Measurements from ENCODE around the gene GTPBP10.

The GTPBP10 gene

DNA sequence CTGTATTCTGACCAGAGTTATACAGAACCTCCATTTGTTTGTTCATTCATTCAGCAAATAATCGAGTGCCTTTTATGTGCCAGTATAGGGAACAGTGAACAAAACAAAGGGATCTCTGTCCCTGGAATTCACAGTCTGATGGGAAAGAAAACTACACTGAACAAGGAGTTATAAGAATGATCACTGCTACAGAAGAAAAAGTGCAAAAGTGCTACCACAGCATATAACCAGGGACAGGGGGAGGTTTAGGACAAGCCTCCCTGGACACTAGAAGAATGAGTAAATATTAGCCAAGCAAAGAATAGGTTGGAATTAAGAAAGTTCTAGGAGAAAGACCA lies 60.9 kb downstream of the GTPBP10 start:
- ATAC-seq = no peak
- no peak for TF ChIP-seq SNAI2 (CRISPR knock-in tag; IDR thresholded peaks at IDR 0.05)
- no peak for TF ChIP-seq RARB (CRISPR knock-in tag; IDR thresholded peaks at IDR 0.05)
- TF ChIP-seq ESRRG (CRISPR knock-in tag; IDR thresholded peaks at IDR 0.05) = no peak
- TF ChIP-seq OSR1 (CRISPR knock-in tag; IDR thresholded peaks at IDR 0.05) = no peak
- TF ChIP-seq, protein P1, sequence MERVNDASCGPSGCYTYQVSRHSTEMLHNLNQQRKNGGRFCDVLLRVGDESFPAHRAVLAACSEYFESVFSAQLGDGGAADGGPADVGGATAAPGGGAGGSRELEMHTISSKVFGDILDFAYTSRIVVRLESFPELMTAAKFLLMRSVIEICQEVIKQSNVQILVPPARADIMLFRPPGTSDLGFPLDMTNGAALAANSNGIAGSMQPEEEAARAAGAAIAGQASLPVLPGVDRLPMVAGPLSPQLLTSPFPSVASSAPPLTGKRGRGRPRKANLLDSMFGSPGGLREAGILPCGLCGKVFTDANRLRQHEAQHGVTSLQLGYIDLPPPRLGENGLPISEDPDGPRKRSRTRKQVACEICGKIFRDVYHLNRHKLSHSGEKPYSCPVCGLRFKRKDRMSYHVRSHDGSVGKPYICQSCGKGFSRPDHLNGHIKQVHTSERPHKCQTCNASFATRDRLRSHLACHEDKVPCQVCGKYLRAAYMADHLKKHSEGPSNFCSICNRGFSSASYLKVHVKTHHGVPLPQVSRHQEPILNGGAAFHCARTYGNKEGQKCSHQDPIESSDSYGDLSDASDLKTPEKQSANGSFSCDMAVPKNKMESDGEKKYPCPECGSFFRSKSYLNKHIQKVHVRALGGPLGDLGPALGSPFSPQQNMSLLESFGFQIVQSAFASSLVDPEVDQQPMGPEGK (CRISPR knock-in tag; IDR thresholded peaks at IDR 0.05; ENCODE audit: borderline replicate concordance) = no peak
- no peak for TF ChIP-seq ZC3H10 (CRISPR knock-in tag; IDR thresholded peaks at IDR 0.05)
- TF ChIP-seq ARNTL (CRISPR knock-in tag; IDR thresholded peaks at IDR 0.05; ENCODE audit: borderline replicate concordance, low read depth) = no peak
- no peak for TF ChIP-seq ZNF565 (CRISPR knock-in tag; conservative IDR thresholded peaks at IDR 0.05; ENCODE audit: low read depth)
- TF ChIP-seq CREB5 (CRISPR knock-in tag; IDR thresholded peaks at IDR 0.05; ENCODE audit: low read depth) = no peak
- TF ChIP-seq POU6F1 (CRISPR knock-in tag; IDR thresholded peaks at IDR 0.05; ENCODE audit: borderline replicate concordance, low read depth) = no peak
- no peak for TF ChIP-seq ISL1 (CRISPR knock-in tag; IDR thresholded peaks at IDR 0.05)
- TF ChIP-seq PPARA (CRISPR knock-in tag; IDR thresholded peaks at IDR 0.05; ENCODE audit: borderline replicate concordance) = no peak

DNA sequence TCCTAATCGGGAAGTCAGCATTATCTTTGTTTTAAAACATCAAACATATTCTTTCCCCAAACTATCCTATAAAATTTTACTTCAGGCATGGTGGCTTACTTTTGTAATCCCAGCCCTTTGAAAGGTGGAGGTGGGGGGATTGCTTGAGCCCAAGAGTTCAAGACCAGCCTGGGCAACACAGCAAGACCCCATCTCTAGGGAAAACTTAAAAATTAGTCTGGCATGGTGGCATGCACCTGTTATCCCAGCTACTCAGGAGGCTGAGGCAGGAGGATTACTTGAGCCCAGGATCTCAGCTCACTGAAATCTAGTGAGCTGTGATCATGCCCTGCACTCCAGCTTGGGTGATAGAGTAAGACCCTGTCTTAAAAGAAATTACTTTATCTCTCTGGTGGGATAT lies 61.6 kb downstream of the GTPBP10 start:
- TF ChIP-seq POU6F1 (CRISPR knock-in tag; IDR thresholded peaks at IDR 0.05; ENCODE audit: borderline replicate concordance, low read depth) (no peak), OSR1 (CRISPR knock-in tag; IDR thresholded peaks at IDR 0.05) (no peak), ZNF70 (CRISPR knock-in tag; IDR thresholded peaks at IDR 0.05) (no peak)
- no peak for ATAC-seq

GRCh38 chr7:90409667-90410066 lies 63.2 kb downstream of the GTPBP10 start:
- TF ChIP-seq SNAI2 (CRISPR knock-in tag; IDR thresholded peaks at IDR 0.05) (no peak), ZNF8 (CRISPR knock-in tag; IDR thresholded peaks at IDR 0.05) (no peak)
- ATAC-seq = no peak

- ATAC-seq = no peak
- TF ChIP-seq POU6F1 (CRISPR knock-in tag; IDR thresholded peaks at IDR 0.05; ENCODE audit: borderline replicate concordance, low read depth) = no peak
- no peak for TF ChIP-seq ISL1 (CRISPR knock-in tag; IDR thresholded peaks at IDR 0.05)
- no peak for TF ChIP-seq RARB (CRISPR knock-in tag; IDR thresholded peaks at IDR 0.05)
- TF ChIP-seq OSR1 (CRISPR knock-in tag; IDR thresholded peaks at IDR 0.05) = no peak
- TF ChIP-seq TOX (CRISPR knock-in tag; IDR thresholded peaks at IDR 0.05; ENCODE audit: borderline replicate concordance) = no peak
- no peak for TF ChIP-seq PPARA (CRISPR knock-in tag; IDR thresholded peaks at IDR 0.05; ENCODE audit: borderline replicate concordance)
- no peak for TF ChIP-seq ZC3H10 (CRISPR knock-in tag; IDR thresholded peaks at IDR 0.05)
- no peak for TF ChIP-seq TCF4 (CRISPR knock-in tag; IDR thresholded peaks at IDR 0.05; ENCODE audit: borderline replicate concordance)
- TF ChIP-seq CREB5 (CRISPR knock-in tag; IDR thresholded peaks at IDR 0.05; ENCODE audit: low read depth) = no peak
- TF ChIP-seq BACH2 (CRISPR knock-in tag; IDR thresholded peaks at IDR 0.05; ENCODE audit: borderline replicate concordance) = no peak
- TF ChIP-seq ARNTL (CRISPR knock-in tag; IDR thresholded peaks at IDR 0.05; ENCODE audit: borderline replicate concordance, low read depth) = no peak
- no peak for TF ChIP-seq CSDC2 (CRISPR knock-in tag; IDR thresholded peaks at IDR 0.05)
- TF ChIP-seq, protein P2, sequence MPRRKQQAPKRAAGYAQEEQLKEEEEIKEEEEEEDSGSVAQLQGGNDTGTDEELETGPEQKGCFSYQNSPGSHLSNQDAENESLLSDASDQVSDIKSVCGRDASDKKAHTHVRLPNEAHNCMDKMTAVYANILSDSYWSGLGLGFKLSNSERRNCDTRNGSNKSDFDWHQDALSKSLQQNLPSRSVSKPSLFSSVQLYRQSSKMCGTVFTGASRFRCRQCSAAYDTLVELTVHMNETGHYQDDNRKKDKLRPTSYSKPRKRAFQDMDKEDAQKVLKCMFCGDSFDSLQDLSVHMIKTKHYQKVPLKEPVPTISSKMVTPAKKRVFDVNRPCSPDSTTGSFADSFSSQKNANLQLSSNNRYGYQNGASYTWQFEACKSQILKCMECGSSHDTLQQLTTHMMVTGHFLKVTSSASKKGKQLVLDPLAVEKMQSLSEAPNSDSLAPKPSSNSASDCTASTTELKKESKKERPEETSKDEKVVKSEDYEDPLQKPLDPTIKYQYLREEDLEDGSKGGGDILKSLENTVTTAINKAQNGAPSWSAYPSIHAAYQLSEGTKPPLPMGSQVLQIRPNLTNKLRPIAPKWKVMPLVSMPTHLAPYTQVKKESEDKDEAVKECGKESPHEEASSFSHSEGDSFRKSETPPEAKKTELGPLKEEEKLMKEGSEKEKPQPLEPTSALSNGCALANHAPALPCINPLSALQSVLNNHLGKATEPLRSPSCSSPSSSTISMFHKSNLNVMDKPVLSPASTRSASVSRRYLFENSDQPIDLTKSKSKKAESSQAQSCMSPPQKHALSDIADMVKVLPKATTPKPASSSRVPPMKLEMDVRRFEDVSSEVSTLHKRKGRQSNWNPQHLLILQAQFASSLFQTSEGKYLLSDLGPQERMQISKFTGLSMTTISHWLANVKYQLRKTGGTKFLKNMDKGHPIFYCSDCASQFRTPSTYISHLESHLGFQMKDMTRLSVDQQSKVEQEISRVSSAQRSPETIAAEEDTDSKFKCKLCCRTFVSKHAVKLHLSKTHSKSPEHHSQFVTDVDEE (CRISPR knock-in tag; IDR thresholded peaks at IDR 0.05) = no peak
- TF ChIP-seq, protein P1 (CRISPR knock-in tag; IDR thresholded peaks at IDR 0.05; ENCODE audit: borderline replicate concordance) = no peak
- TF ChIP-seq ZNF70 (CRISPR knock-in tag; IDR thresholded peaks at IDR 0.05) = no peak
- no peak for TF ChIP-seq SNAI2 (CRISPR knock-in tag; IDR thresholded peaks at IDR 0.05)
- TF ChIP-seq ESRRG (CRISPR knock-in tag; IDR thresholded peaks at IDR 0.05) = no peak
- no peak for TF ChIP-seq GLIS3 (CRISPR knock-in tag; IDR thresholded peaks at IDR 0.05)
These were observed 65.0 kb downstream of the GTPBP10 start for GRCh38 chr7:90411510-90411909.

All from SK-N-SH treated with all-trans-retinoic acid at 6 μM for 48 hours (cell line).